H1 (cell line): ENCODE data around the gene TGFBI. TPM values are rescaled to one million over a fixed set of nuclear protein-coding genes. Genes with fewer than 3 reads are reported as not detected.

Source experiments
- CTCF ChIA-PET: fragments of 300-600 bp; sonication (Branson Sonifier 250); formaldehyde crosslinking; loops from one replicate; lab custom pipeline; 2021; ENCODE audit not compliant: partially characterized antibody; lab: Charles Lee
- POLR2A ChIA-PET: fragments of 300-600 bp; sonication (Branson Sonifier 250); formaldehyde crosslinking; loops from one replicate; lab custom pipeline; 2021; ENCODE audit warnings: inconsistent platforms; ENCODE audit not compliant: partially characterized antibody; lab: Charles Lee
- DNase-seq, 2 experiments: peaks; one replicate each; pipeline versions ENCODE4 v3.0.0 to v3.0.0-alpha.2; 2010 to 2022; ENCODE audit warnings: low spot score in 2 of 2, low read depth in 1 of 2, mixed read lengths in 1 of 2
- FAIRE-seq: peaks from 2 replicates; lab custom pipeline; 2011; peaks lifted over from hg19 to GRCh38; lab: Jason Lieb, UNC
- H2AFZ ChIP-seq: 2 replicates; pipeline ENCODE4 v1.8.1; 2012; ENCODE audit warnings: low read length, inconsistent platforms
- H2AK5ac ChIP-seq: 2 replicates; pipeline ENCODE4 v1.6.1; 2013; ENCODE audit warnings: low read depth, low read length
- H2BK120ac ChIP-seq: replicated peaks from 2 replicates; pipeline ENCODE3; 2013; ENCODE audit warnings: low read depth, low read length, inconsistent platforms
- H2BK12ac ChIP-seq: 2 replicates; pipeline ENCODE4 v1.6.1; 2013; ENCODE audit warnings: low read depth, low read length
- H2BK15ac ChIP-seq: 2 replicates; pipeline ENCODE4 v1.6.1; 2013; ENCODE audit warnings: low read length
- H2BK20ac ChIP-seq: 2 replicates; pipeline ENCODE4 v1.6.1; 2013; ENCODE audit warnings: low read length
- H2BK5ac ChIP-seq: 2 replicates; pipeline ENCODE4 v1.6.1; 2013; ENCODE audit warnings: low read depth, low read length
- H3K14ac ChIP-seq: 2 replicates; pipeline ENCODE4 v1.6.1; 2013; ENCODE audit warnings: inconsistent platforms; ENCODE audit not compliant: insufficient read length
- H3K18ac ChIP-seq: 2 replicates; pipeline ENCODE4 v1.6.1; 2013; ENCODE audit warnings: low read length; ENCODE audit errors: extremely low read depth
- H3K23ac ChIP-seq: 2 replicates; pipeline ENCODE4 v1.6.1; 2013; ENCODE audit warnings: inconsistent platforms; ENCODE audit not compliant: insufficient read length
- H3K23me2 ChIP-seq: 2 replicates; pipeline ENCODE4 v1.6.1; 2013; ENCODE audit warnings: low read depth, low read length
- H3K27ac ChIP-seq: 2 replicates; pipeline ENCODE4 v1.6.1; 2011; ENCODE audit warnings: low read depth, low read length, inconsistent platforms
- H3K27me3 ChIP-seq, 4 experiments: replicated peaks in 1 of 4; 1 replicate in 1 of 4; 2 replicates in 3 of 4; pipeline versions ENCODE4 v1.6.1 to v1.8.1; 2011 to 2013; ENCODE audit warnings: low read length in 3 of 4, mild to moderate bottlenecking in 3 of 4, inconsistent platforms in 2 of 4, mixed read lengths in 2 of 4, moderate library complexity in 1 of 4; ENCODE audit not compliant: control insufficient read depth in 3 of 4, insufficient read depth in 3 of 4; ENCODE audit errors: extremely low read depth in 1 of 4
- H3K36me3 ChIP-seq, 4 experiments: 2 replicates each; pipeline versions ENCODE4 v1.6.1 to v1.8.1; 2011 to 2013; ENCODE audit warnings: mild to moderate bottlenecking in 4 of 4, low read length in 3 of 4, moderate library complexity in 2 of 4, control low read depth in 1 of 4, inconsistent platforms in 1 of 4; ENCODE audit not compliant: insufficient read depth in 4 of 4, control insufficient read depth in 2 of 4
- H3K4ac ChIP-seq: replicated peaks from 2 replicates; pipeline ENCODE3; 2013; ENCODE audit warnings: low read length, low read depth, mixed read lengths, inconsistent platforms; ENCODE audit not compliant: insufficient read length
- H3K4me1 ChIP-seq, 4 experiments: replicated peaks in 1 of 4; 1 replicate in 1 of 4; 2 replicates in 3 of 4; pipeline versions ENCODE4 v1.6.1 to v1.8.1; 2011 to 2013; ENCODE audit warnings: low read length in 3 of 4, inconsistent platforms in 2 of 4, mixed read lengths in 1 of 4; ENCODE audit not compliant: insufficient read depth in 4 of 4, control insufficient read depth in 3 of 4
- H3K4me2 ChIP-seq, 2 experiments: 2 replicates each; pipeline versions ENCODE4 v1.6.1 to v1.8.1; 2011 to 2013; ENCODE audit warnings: low read depth in 2 of 2, low read length in 2 of 2, control low read depth in 1 of 2, inconsistent platforms in 1 of 2, mild to moderate bottlenecking in 1 of 2; ENCODE audit not compliant: insufficient read depth in 1 of 2
- H3K4me3 ChIP-seq, 4 experiments: fragments of 200-600, 300-600 bp in 1 of 4; sonication (generic), shearing (Covaris generic), sonication (Bioruptor Twin) in 1 of 4; 2 replicates each; pipeline versions ENCODE4 v1.5.1 to v1.8.1; 2011 to 2016; ENCODE audit warnings: low read length in 4 of 4, low read depth in 3 of 4, control low read depth in 2 of 4, inconsistent platforms in 2 of 4, mild to moderate bottlenecking in 2 of 4, mixed read lengths in 1 of 4, moderate library complexity in 1 of 4; ENCODE audit not compliant: insufficient read depth in 2 of 4; ENCODE audit errors: extremely low read depth in 1 of 4
- H3K56ac ChIP-seq: replicated peaks from 2 replicates; pipeline ENCODE3; 2013; ENCODE audit warnings: low read depth, mild to moderate bottlenecking, mixed read lengths, low read length, inconsistent platforms; ENCODE audit not compliant: insufficient read length
- H3K79me1 ChIP-seq: 2 replicates; pipeline ENCODE4 v1.6.1; 2013; ENCODE audit warnings: low read depth, low read length, control low read depth
- H3K79me2 ChIP-seq, 2 experiments: 2 replicates each; pipeline versions ENCODE4 v1.6.1 to v1.8.1; 2012 to 2013; ENCODE audit warnings: low read length in 2 of 2, mild to moderate bottlenecking in 2 of 2, inconsistent platforms in 1 of 2; ENCODE audit not compliant: insufficient read depth in 2 of 2, control insufficient read depth in 1 of 2
- H3K9ac ChIP-seq, 4 experiments: replicated peaks in 1 of 4; 1 replicate in 1 of 4; 2 replicates in 3 of 4; pipeline versions ENCODE4 v1.6.1 to v1.8.1; 2011 to 2013; ENCODE audit warnings: low read depth in 3 of 4, low read length in 3 of 4, control low read depth in 2 of 4, mild to moderate bottlenecking in 2 of 4, moderate library complexity in 2 of 4, inconsistent platforms in 1 of 4; ENCODE audit errors: extremely low read depth in 1 of 4
- H3K9me3 ChIP-seq, 2 experiments: 2 replicates each; pipeline versions ENCODE4 v1.6.1 to v1.8.1; 2012 to 2013; ENCODE audit warnings: mild to moderate bottlenecking in 2 of 2, moderate library complexity in 2 of 2, control low read depth in 1 of 2, inconsistent platforms in 1 of 2, low read depth in 1 of 2, low read length in 1 of 2, mixed read lengths in 1 of 2; ENCODE audit not compliant: insufficient read depth in 2 of 2
- H4K20me1 ChIP-seq, 2 experiments: replicated peaks in 1 of 2; 2 replicates each; pipeline versions ENCODE3 to v1.8.1; 2011 to 2013; ENCODE audit warnings: inconsistent platforms in 2 of 2, low read length in 2 of 2, mild to moderate bottlenecking in 1 of 2; ENCODE audit not compliant: insufficient read depth in 2 of 2, control insufficient read depth in 1 of 2
- H4K5ac ChIP-seq: 2 replicates; pipeline ENCODE4 v1.6.1; 2013; ENCODE audit warnings: low read length, low read depth, mixed read lengths, inconsistent platforms; ENCODE audit not compliant: insufficient read length
- H4K8ac ChIP-seq: 2 replicates; pipeline ENCODE4 v1.8.0; 2013; ENCODE audit warnings: mild to moderate bottlenecking, moderate library complexity, low read length, inconsistent platforms; ENCODE audit not compliant: insufficient read depth; ENCODE audit errors: extremely low read depth
- H4K91ac ChIP-seq: replicated peaks from 2 replicates; pipeline ENCODE3; 2013; ENCODE audit warnings: low read length, mixed read lengths, inconsistent platforms; ENCODE audit not compliant: insufficient read length
- BACH1 ChIP-seq: IDR thresholded peaks from 2 replicates; pipeline ENCODE4 v1.6.1; 2012; ENCODE audit warnings: low read length, improper control_type of control experiment
- E2F6 ChIP-seq: IDR thresholded peaks from 2 replicates; pipeline ENCODE4 v1.6.1; 2012; ENCODE audit warnings: inconsistent platforms
- EZH2 ChIP-seq: fragments of 200-600 bp; sonication (generic); IDR thresholded peaks from 2 replicates; pipeline ENCODE4 v1.7.1; 2012; ENCODE audit warnings: low read depth, mild to moderate bottlenecking, moderate library complexity, low read length, inconsistent platforms; ENCODE audit not compliant: severe bottlenecking
- POLR2AphosphoS5 ChIP-seq: IDR thresholded peaks from 2 replicates; pipeline ENCODE4 v1.6.1; 2011; ENCODE audit warnings: low read depth, low read length
- RAD21 ChIP-seq, 2 experiments: IDR thresholded peaks in 1 of 2; conservative IDR thresholded peaks in 1 of 2; 2 replicates each; pipeline ENCODE4 v1.6.1; 2011; ENCODE audit warnings: low read depth in 2 of 2, low read length in 2 of 2, improper control_type of control experiment in 1 of 2, inconsistent platforms in 1 of 2, mild to moderate bottlenecking in 1 of 2, moderate library complexity in 1 of 2
- SIX5 ChIP-seq: IDR thresholded peaks from 2 replicates; pipeline ENCODE4 v1.6.1; 2011; ENCODE audit warnings: mild to moderate bottlenecking, low read depth, low read length
- SP1 ChIP-seq: IDR thresholded peaks from 2 replicates; pipeline ENCODE4 v1.6.1; 2011; ENCODE audit warnings: low read depth, low read length
- SP2 ChIP-seq: IDR thresholded peaks from 2 replicates; pipeline ENCODE4 v1.6.1; 2012; ENCODE audit warnings: mild to moderate bottlenecking, low read length, inconsistent platforms
- TEAD4 ChIP-seq: IDR thresholded peaks from 2 replicates; pipeline ENCODE4 v1.6.1; 2012; ENCODE audit warnings: low read depth, low read length, inconsistent platforms, mixed read lengths
- WGBS, 2 experiments: shearing (Covaris generic) in 1 of 2; methylation state at CpG; one replicate each; pipeline versions ENCODE4 v1.1.6 to v1.1.7; 2013 to 2015; ENCODE audit warnings: low lambda C conversion rate in 2 of 2, mixed read lengths in 2 of 2, inconsistent platforms in 1 of 2, low coverage in 1 of 2, missing lambda C conversion rate in 1 of 2; ENCODE audit not compliant: insufficient replicate concordance in 2 of 2, insufficient coverage in 1 of 2, insufficient read length in 1 of 2; ENCODE audit errors: extremely low coverage in 1 of 2, missing lambda C conversion rate in 1 of 2; 5-methylcytosine and 5-hydroxymethylcytosine counted together
- polyA plus RNA-seq, 7 experiments: library from polyadenylated mRNA; depleted of rRNA in 3 of 7; stranded (reverse) in 5 of 7; unstranded in 2 of 7; fragments of >200 nt in 5 of 7; fragments of 200-250 nt in 2 of 7; gene quantifications; 1 replicate in 5 of 7; 2 replicates in 1 of 7; 4 replicates in 1 of 7; pipeline versions ENCODE4 v1.2.1 to v1.2.3, GENCODE V29; 2011 to 2013; ENCODE audit warnings: missing spikeins in 2 of 7, mixed read lengths in 2 of 7
- total RNA-seq: library from RNA; stranded (reverse); fragmentation: NEBNext Ultra II Directional; extraction: Animal tissue kit (Norgen Biotek cat#: 25700); gene quantifications from 2 replicates; pipeline ENCODE4 v1.2.1, GENCODE V29; 2021
- TF ChIP-seq, protein P1 (sequence below): IDR thresholded peaks from 2 replicates; pipeline ENCODE4 v1.6.1; 2012; ENCODE audit warnings: inconsistent platforms

TGFBI gene
- total and polyA plus RNA-seq, 2 of the 8 experiments (the other 6 are each of a cell fraction or from before 2014, with no cell fraction given), result 6.0 to 8.5 TPM

GRCh38 chr5:136035837-136036236 lies 7.0 kb downstream of the TGFBI start:
- Histone ChIP-seq H2BK120ac (no peak overlapping the region), H3K4me1 (peaks cover 0 to 4% (median under 1%) of the 10 kb centered on the region in 4 experiments; a peak in 2 of 7 replicates), H4K8ac (no peak overlapping the region), H3K9ac (no peak overlapping the region), H3K9me3 (no peaks in the 10 kb centered on the region), H3K4me2 (no peak overlapping the region), H2BK15ac (no peak overlapping the region), H2BK5ac (no peak overlapping the region), H3K79me2 (no peaks in the 10 kb centered on the region), H4K5ac (no peak overlapping the region), H3K27ac (no peak overlapping the region), H2AFZ (no peak overlapping the region), H4K20me1 (no peaks in the 10 kb centered on the region), H3K14ac (no peak overlapping the region), H3K23me2 (no peaks in the 10 kb centered on the region), H3K18ac (no peak overlapping the region), H3K56ac (no peak overlapping the region), H2BK12ac (no peak overlapping the region), H3K36me3 (no peaks in the 10 kb centered on the region), H3K4me3 (no peak overlapping the region)
- no peak for FAIRE-seq
- POLR2A ChIA-PET, result no interaction called here
- TF ChIP-seq E2F6 (no peak), TEAD4 (no peak), SIX5 (no peak), RAD21 (IDR thresholded peaks at IDR 0.05 in 1 of 2, conservative IDR thresholded peaks at IDR 0.05 in 1 of 2; ENCODE audit: low read depth in 2 of 2, low read length in 2 of 2) (no peak), BACH1 (no peak), SP1 (no peak), POLR2AphosphoS5 (no peak), EZH2 (no peak), SP2 (no peak)
- TF ChIP-seq, protein P1, sequence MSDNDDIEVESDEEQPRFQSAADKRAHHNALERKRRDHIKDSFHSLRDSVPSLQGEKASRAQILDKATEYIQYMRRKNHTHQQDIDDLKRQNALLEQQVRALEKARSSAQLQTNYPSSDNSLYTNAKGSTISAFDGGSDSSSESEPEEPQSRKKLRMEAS, result no peak
- TF ChIP-seq, all 59 proteins: peak for 0
- peaks cover 0 to 2% (median 1%) of the 10 kb centered on the region in 4 experiments; a peak in 2 of 7 replicates for H3K27me3 ChIP-seq
- no peaks in the 10 kb centered on the region for H3K79me1 ChIP-seq
- no peak overlapping the region for H3K4ac ChIP-seq
- 90% methylated on average over 7 of the region's 7 CpGs; no CpG with 5 or more reads in 1 of the 2 experiments for WGBS, 2 experiments
- H2AK5ac ChIP-seq, result no peak overlapping the region
- no peak overlapping the region for H2BK20ac ChIP-seq
- H3K23ac ChIP-seq, result no peak overlapping the region
- DNase-seq, result no peak
- CTCF ChIA-PET, result interaction anchor here (4.8 to 5.9 kb wide), 2 partner anchors 22 to 26 kb away, joined by 16 to 27 read pairs; no protein-coding TSS in a partner anchor
- no peak overlapping the region for H4K91ac ChIP-seq
